Right ventricle myocardium superior (tissue), 1 donor: ENCODE results near the gene GC. TPM values are rescaled to one million over a fixed set of nuclear protein-coding genes. Genes with fewer than 3 reads are reported as not detected.
"Not testable (repeated sequence)": the region's sequence is repeated elsewhere in the genome, so short reads cannot be mapped to it uniquely, and the experiment has no call there.

ENCODE experiments used
- ATAC-seq: fragments of 200-7000 bp; cut with Tn5 transposase; one replicate; pipeline ENCODE4 v1.9.1; 2020; ENCODE audit warnings: mild to moderate bottlenecking; ENCODE audit not compliant: poor library complexity
- DNase-seq: peaks from one replicate; pipeline ENCODE4 v3.0.0-alpha.2; 2020
- intact Hi-C: fragments of 100-400 bp; cut with DNase I; formaldehyde crosslinking; loops from one replicate; pipeline ENCODE4 v1.11.2; 2022
- total RNA-seq: library from RNA; stranded (reverse); fragmentation: NEBNext Ultra II Directional; extraction: Animal tissue kit (Norgen Biotek cat#: 25700); gene quantifications from one replicate; pipeline ENCODE4 v1.2.1, GENCODE V29; 2021
- donor health status: DM: no; HTN: yes; CAD: no; lungs with severe emphysema.

The GC gene
- total RNA-seq, 1 donor from 2014 or later: 0.24 TPM

- ATAC-seq (no peak), DNase-seq (no peak)
- intact Hi-C loops: no loop called here
Measured at GRCh38 chr4:71771613-71772012, 12.3 kb downstream of the GC start.

GRCh38 chr4:71769434-71769833, 14.4 kb downstream of the GC start:
- intact Hi-C loops: no loop called here
- ATAC-seq (no peak), DNase-seq (no peak)

GRCh38 chr4:71768123-71768522, 15.8 kb downstream of the GC start:
- intact Hi-C loops: no loop called here
- ATAC-seq: no peak
- DNase-seq: no peak

- intact Hi-C loops: no loop called here
- DNase-seq (no peak), ATAC-seq (no peak)
Measured at GRCh38 chr4:71765821-71766383, 18.0 kb downstream of the GC start.

- intact Hi-C loops: no loop called here
- DNase-seq: no peak
- no peak for ATAC-seq
Measured at GRCh38 chr4:71765350-71765749, 18.5 kb downstream of the GC start.

- intact Hi-C loops: no loop called here
- ATAC-seq: no peak
- DNase-seq: no peak
Measured at GRCh38 chr4:71752383-71753042, 31.4 kb downstream of the GC start.

GRCh38 chr4:71749008-71749594, 34.8 kb downstream of the GC start:
- intact Hi-C loops: no loop called here
- ATAC-seq (no peak), DNase-seq (no peak)

GRCh38 chr4:71746379-71746778, 37.5 kb downstream of the GC start:
- intact Hi-C loops: no loop called here
- DNase-seq: no peak
- ATAC-seq: no peak

- ATAC-seq, intact Hi-C loops, DNase-seq: not testable (repeated sequence)
Measured at GRCh38 chr4:71738782-71739181, 45.1 kb downstream of the GC start.

- DNase-seq (no peak), ATAC-seq (no peak)
- intact Hi-C loops: no loop called here
Measured at GRCh38 chr4:71732706-71733105, 51.2 kb downstream of the GC start.

GRCh38 chr4:71732066-71732465, 51.8 kb downstream of the GC start:
- no peak for DNase-seq
- no peak for ATAC-seq
- intact Hi-C loops: no loop called here

- ATAC-seq: no peak
- DNase-seq: no peak
- intact Hi-C loops: no loop called here
Measured at GRCh38 chr4:71729856-71730255, 54.0 kb downstream of the GC start.

- intact Hi-C loops: loop anchor here (5.0 kb wide), 1 partner anchor 1061 kb away; no protein-coding TSS in a partner anchor
- ATAC-seq (peak; percentile 51), DNase-seq (no peak)
Measured at GRCh38 chr4:71713611-71714203, 70.2 kb downstream of the GC start.

GRCh38 chr4:71711985-71712348, 71.9 kb downstream of the GC start:
- intact Hi-C loops: loop anchor here (5.0 kb wide), 1 partner anchor 1060 kb away; no protein-coding TSS in a partner anchor
- DNase-seq (no peak), ATAC-seq (no peak)

GRCh38 chr4:71711044-71711984, 72.6 kb downstream of the GC start:
- DNase-seq (no peak), ATAC-seq (no peak)
- intact Hi-C loops: loop anchor here (5.0 kb wide), 1 partner anchor 1059 kb away; no protein-coding TSS in a partner anchor

GRCh38 chr4:71709961-71710360, 73.9 kb downstream of the GC start:
- no peak for ATAC-seq
- DNase-seq: no peak
- intact Hi-C loops: loop anchor here (5.0 kb wide), 1 partner anchor 1058 kb away; no protein-coding TSS in a partner anchor

- DNase-seq: no peak
- intact Hi-C loops: no loop called here
- ATAC-seq: no peak
Measured at GRCh38 chr4:71698141-71698540, 85.7 kb downstream of the GC start.

- DNase-seq: no peak
- ATAC-seq: no peak
- intact Hi-C loops: no loop called here
Measured at GRCh38 chr4:71697031-71697430, 86.8 kb downstream of the GC start.

GRCh38 chr4:71694961-71695360, 88.9 kb downstream of the GC start:
- no peak for ATAC-seq
- intact Hi-C loops: no loop called here
- no peak for DNase-seq
